Activated CD8-positive, alpha-beta memory T cell treated with anti-CD3 and anti-CD28 coated beads, Interleukin-2, amount 50 U/mL, for 1 hour (primary cell): ENCODE results near the gene TCEA2.

ENCODE experiments used
- DNase-seq: peaks from one replicate; pipeline ENCODE4 v3.0.0-alpha.2; 2020; ENCODE audit errors: extremely low read depth

TCEA2 gene

GRCh38 chr20:64035933-64036345 is 27.1 kb upstream of the TCEA2 start, which contains the start of gene C20orf204:
C20orf204 (plus strand) TSS chr20:64036182; CDS start chr20:64036324, 142 bp downstream.
- DNase-seq: no peak

GRCh38 chr20:64036346-64037198 is 26.4 kb upstream of the TCEA2 start:
- DNase-seq: no peak

- DNase-seq: no peak
Measured at GRCh38 chr20:64037199-64037497, 25.9 kb upstream of the TCEA2 start.

GRCh38 chr20:64037498-64038213 is 25.3 kb upstream of the TCEA2 start:
- DNase-seq: no peak

- no peak for DNase-seq
Measured at GRCh38 chr20:64038224-64038564, 24.8 kb upstream of the TCEA2 start.

- DNase-seq: peak; percentile 40
Measured at GRCh38 chr20:64038565-64039292, 24.3 kb upstream of the TCEA2 start.

- DNase-seq: no peak
Measured at GRCh38 chr20:64039293-64040160, 23.5 kb upstream of the TCEA2 start.

- no peak for DNase-seq
Measured at GRCh38 chr20:64040231-64041039, 22.6 kb upstream of the TCEA2 start.

- no peak for DNase-seq
Measured at GRCh38 chr20:64041040-64041780, 21.8 kb upstream of the TCEA2 start.

GRCh38 chr20:64041781-64042053 is 21.3 kb upstream of the TCEA2 start:
- no peak for DNase-seq

GRCh38 chr20:64042054-64042781 is 20.8 kb upstream of the TCEA2 start:
- no peak for DNase-seq

- DNase-seq: no peak
Measured at GRCh38 chr20:64043768-64044167, 19.2 kb upstream of the TCEA2 start.

GRCh38 chr20:64044484-64045247 is 18.3 kb upstream of the TCEA2 start:
- no peak for DNase-seq

GRCh38 chr20:64045346-64046011 is 17.5 kb upstream of the TCEA2 start:
- DNase-seq: no peak

GRCh38 chr20:64047046-64047389 is 16.0 kb upstream of the TCEA2 start:
- DNase-seq: no peak

- DNase-seq: no peak
Measured at GRCh38 chr20:64047968-64048401, 15.0 kb upstream of the TCEA2 start.

GRCh38 chr20:64048402-64049044 is 14.5 kb upstream of the TCEA2 start:
- no peak for DNase-seq
